ENCODE data around the gene NUBPL. TPM values are rescaled to one million over a fixed set of nuclear protein-coding genes. Genes with fewer than 3 reads are reported as not detected.

The NUBPL gene
- total RNA-seq, 1 experiment from 2014 or later, result 11.6 TPM

- Mint-ChIP-seq H3K27ac (no peak overlapping the region), H3K4me1 (peaks cover 3% of the 10 kb centered on the region; the same call in 1 of the 2 replicates), H3K27me3 (ENCODE audit: low read depth) (no peaks in the 10 kb centered on the region), H3K9me3 (peaks cover 57% of the 10 kb centered on the region), H3K4me3 (no peak overlapping the region), H3K36me3 (peaks cover 22% of the 10 kb centered on the region)
- CTCF ChIA-PET, result no interaction called here
- no peak for TF ChIP-seq E2F4 (CRISPR knock-in tag; IDR thresholded peaks at IDR 0.05; ENCODE audit: borderline replicate concordance, low read depth)
- TF ChIP-seq FOXK1 (CRISPR knock-in tag; IDR thresholded peaks at IDR 0.05), result no peak
- no peak for TF ChIP-seq NR3C1 (CRISPR knock-in tag; conservative IDR thresholded peaks at IDR 0.05; ENCODE audit: low read depth)
- no peak for TF ChIP-seq HMGA2 (CRISPR knock-in tag; IDR thresholded peaks at IDR 0.05)
- TF ChIP-seq NR1H2 (CRISPR knock-in tag; IDR thresholded peaks at IDR 0.05), result no peak
- ATAC-seq (no peak), DNase-seq (ENCODE audit: low spot score) (no peak)
- POLR2A ChIA-PET, result no interaction called here
Measured at GRCh38 chr14:31787377-31787776, 226.2 kb downstream of the NUBPL start.

- POLR2A ChIA-PET, result no interaction called here
- TF ChIP-seq MXD4 (CRISPR knock-in tag; IDR thresholded peaks at IDR 0.05; ENCODE audit: borderline replicate concordance) (no peak), KAT7 (CRISPR knock-in tag; IDR thresholded peaks at IDR 0.05; ENCODE audit: borderline replicate concordance) (no peak)
- Mint-ChIP-seq H3K36me3 (peaks cover 17% of the 10 kb centered on the region), H3K27ac (no peak overlapping the region), H3K27me3 (ENCODE audit: low read depth) (no peaks in the 10 kb centered on the region), H3K4me1 (peaks cover 3% of the 10 kb centered on the region; the same call in 1 of the 2 replicates), H3K9me3 (peaks cover 51% of the 10 kb centered on the region), H3K4me3 (no peak overlapping the region)
- ATAC-seq (no peak), DNase-seq (ENCODE audit: low spot score) (no peak)
- CTCF ChIA-PET, result no interaction called here
Measured at GRCh38 chr14:31788340-31788739, 227.1 kb downstream of the NUBPL start.

GRCh38 chr14:31792726-31793125 is 231.5 kb downstream of the NUBPL start:
- Mint-ChIP-seq H3K27me3 (ENCODE audit: low read depth) (no peaks in the 10 kb centered on the region), H3K27ac (no peak overlapping the region), H3K36me3 (peaks cover 2% of the 10 kb centered on the region), H3K9me3 (peaks cover 18% of the 10 kb centered on the region), H3K4me1 (no peaks in the 10 kb centered on the region; the same call in 1 of the 2 replicates), H3K4me3 (no peak overlapping the region)
- no peak for TF ChIP-seq ZNF317 (CRISPR knock-in tag; IDR thresholded peaks at IDR 0.05; ENCODE audit: borderline replicate concordance, low read depth)
- TF ChIP-seq CDX4 (CRISPR knock-in tag; IDR thresholded peaks at IDR 0.05; ENCODE audit: borderline replicate concordance), result no peak
- no peak for TF ChIP-seq TEAD4 (CRISPR knock-in tag; IDR thresholded peaks at IDR 0.05)
- TF ChIP-seq AR (CRISPR knock-in tag; IDR thresholded peaks at IDR 0.05), result no peak
- TF ChIP-seq ELF4 (CRISPR knock-in tag; IDR thresholded peaks at IDR 0.05; ENCODE audit: low read depth), result no peak
- TF ChIP-seq SMAD3 (CRISPR knock-in tag; IDR thresholded peaks at IDR 0.05; ENCODE audit: borderline replicate concordance), result no peak
- no peak for TF ChIP-seq ZNF416 (CRISPR knock-in tag; IDR thresholded peaks at IDR 0.05)
- TF ChIP-seq ZNF232 (CRISPR knock-in tag; IDR thresholded peaks at IDR 0.05), result no peak
- no peak for TF ChIP-seq MAX (CRISPR knock-in tag; IDR thresholded peaks at IDR 0.05)
- no peak for TF ChIP-seq MXD4 (CRISPR knock-in tag; IDR thresholded peaks at IDR 0.05; ENCODE audit: borderline replicate concordance)
- TF ChIP-seq FOXK1 (CRISPR knock-in tag; IDR thresholded peaks at IDR 0.05), result no peak
- TF ChIP-seq GRHL2 (CRISPR knock-in tag; IDR thresholded peaks at IDR 0.05; ENCODE audit: insufficient replicate concordance, severe bottlenecking), result no peak
- no peak for TF ChIP-seq PREB (CRISPR knock-in tag; IDR thresholded peaks at IDR 0.05; ENCODE audit: borderline replicate concordance)
- TF ChIP-seq ZNF396 (CRISPR knock-in tag; IDR thresholded peaks at IDR 0.05; ENCODE audit: borderline replicate concordance), result no peak
- no peak for TF ChIP-seq ZNF671 (CRISPR knock-in tag; IDR thresholded peaks at IDR 0.05)
- no peak for TF ChIP-seq AFF4 (CRISPR knock-in tag; IDR thresholded peaks at IDR 0.05; ENCODE audit: borderline replicate concordance)
- no peak for DNase-seq (ENCODE audit: low spot score)
- ATAC-seq, result no peak
- POLR2A ChIA-PET, result no interaction called here
- CTCF ChIA-PET, result no interaction called here

All from WTC11 (cell line).